Amniotic stem cell (primary cell): ENCODE data around the gene SLC35D2.
"Not testable (repeated sequence)": the region's sequence is repeated elsewhere in the genome, so short reads cannot be mapped to it uniquely, and the experiment has no call there.

ENCODE experiments used
- DNase-seq: peaks from one replicate; lab custom pipeline; 2025; lab: John Stamatoyannopoulos, UW

Gene SLC35D2

DNA sequence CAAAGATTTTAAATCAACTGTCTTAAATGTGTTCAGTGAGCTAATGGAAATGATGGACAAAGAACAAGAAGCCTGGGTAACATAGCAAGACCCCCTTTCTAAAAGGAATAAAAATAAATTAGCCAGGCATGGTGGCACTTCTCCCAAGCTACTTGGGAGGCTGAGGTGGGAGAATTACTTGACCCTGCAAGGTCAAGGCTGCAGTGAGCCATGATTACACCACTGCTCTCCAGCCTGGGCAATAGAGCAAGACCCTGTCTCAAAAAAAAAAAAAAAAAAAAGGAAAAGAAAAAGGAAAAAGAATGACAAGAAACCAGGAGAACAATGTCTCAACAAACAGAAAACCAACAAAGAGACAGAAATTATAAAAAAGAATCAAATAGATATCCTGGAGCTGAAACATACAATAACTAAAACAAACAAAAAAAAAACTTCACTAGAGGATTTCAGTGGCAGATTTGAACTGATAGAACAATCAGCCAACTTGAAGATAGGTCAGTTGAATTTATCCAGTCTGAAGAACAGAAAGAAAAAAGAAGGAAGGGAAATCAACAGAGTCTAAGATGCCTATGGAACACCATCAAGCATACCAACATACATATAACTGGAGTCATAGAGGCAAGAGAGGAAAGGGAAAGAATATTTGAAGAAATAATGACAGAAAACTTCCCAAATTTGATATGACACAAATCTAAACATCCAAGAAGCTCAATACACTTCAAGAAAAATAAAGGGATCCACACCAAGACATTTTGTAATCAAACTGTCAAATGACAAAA, 16.8 kb upstream of the SLC35D2 start:
- DNase-seq = no peak

DNA sequence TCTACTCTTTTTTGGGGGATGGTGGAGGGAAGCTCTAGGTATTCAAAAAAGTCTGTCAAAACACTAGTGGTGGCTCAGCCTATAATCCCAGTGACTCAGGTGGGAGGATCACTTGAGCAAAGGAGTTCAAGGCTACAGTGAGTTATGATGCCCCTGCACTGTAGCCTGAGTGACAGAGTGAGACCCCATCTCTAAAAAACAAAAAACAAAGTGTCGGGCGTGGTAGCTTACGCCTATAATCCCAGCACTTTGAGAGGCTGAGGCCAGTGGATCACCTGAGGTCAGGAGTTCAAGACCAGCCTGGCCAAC, 15.8 kb upstream of the SLC35D2 start:
- DNase-seq = no peak

DNA sequence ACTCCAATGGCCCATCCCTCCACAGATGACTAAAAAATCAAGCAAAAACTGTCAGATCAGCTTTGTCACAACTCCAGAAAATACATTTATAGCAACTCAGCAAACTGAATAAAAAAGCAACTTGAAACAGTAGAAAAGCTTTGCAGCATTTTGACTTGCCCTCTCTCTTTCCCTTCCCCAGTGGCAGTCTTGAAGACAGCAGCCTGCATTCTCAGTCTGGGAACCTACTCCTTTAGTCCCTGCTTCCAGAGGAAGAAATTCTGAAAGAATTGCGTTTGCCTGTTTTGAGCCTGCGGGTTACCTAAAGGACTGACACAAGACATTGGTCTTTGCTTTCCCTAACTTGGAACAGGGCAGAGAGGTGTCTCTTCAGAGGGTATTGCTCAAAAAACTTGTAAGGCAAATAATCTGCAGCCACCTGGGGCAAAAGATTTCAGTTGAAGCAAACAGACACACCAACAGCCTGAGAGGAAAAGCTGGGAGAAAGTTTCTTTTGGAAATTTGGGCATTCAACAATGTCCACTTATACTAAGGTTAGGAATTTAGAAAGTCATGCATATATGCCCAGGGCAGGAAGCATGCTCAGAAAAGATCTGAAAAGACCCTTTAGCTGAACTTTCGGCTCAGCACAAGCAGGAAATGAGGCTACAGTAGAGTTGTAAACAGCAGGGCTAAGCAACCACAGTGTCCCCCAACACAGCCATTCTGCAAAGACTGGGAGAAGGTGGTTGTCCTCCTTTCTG, 15.2 kb upstream of the SLC35D2 start:
- DNase-seq = no peak

DNA sequence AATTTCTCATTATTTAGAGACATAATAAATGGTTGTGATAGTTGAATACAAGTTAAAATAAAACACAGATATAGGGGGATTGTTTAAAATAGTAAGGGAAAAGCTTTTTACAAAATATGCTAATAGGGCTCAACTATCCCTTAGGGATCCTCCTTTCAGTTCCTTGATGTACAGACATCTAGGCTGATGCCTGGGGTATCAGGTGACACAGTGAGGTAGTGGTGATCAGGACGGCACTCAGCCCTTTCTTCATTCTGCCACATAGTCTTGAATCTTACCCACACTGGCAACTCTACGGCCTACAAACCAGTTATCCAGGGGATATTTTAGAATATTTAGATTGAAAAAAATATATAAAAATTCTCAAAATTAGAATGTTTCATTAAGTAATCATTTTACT, 12.5 kb upstream of the SLC35D2 start:
- DNase-seq = no peak

DNA sequence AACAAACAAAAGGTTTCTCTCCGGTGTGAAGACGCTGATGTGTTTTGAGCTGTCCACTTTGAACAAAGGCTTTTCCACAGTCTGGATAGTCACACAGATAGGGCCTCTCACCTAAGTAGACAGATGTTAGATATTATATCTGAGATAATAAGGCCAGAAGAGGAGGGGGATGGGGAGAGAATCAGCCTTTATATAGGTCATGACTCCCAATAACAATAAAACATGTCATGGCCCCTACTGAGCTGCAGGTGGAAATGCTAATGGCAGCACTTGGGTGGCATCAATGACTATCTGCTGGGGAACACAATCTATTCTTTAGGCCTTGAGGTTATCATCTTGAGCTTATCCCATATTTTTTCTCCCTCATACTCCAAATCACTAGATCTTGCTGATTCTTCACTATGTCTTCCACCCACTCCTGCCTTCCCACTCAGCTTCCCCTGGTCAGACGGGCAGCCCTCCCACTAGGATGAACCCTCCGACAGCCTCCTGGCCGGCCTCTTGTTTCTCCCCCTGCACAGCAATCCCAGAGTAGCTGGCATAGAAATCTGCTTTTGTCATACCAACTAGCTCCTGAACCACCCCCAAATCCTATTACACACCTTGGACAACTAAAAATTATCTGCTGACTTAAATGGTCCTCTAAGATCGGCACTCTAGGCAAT, 11.5 kb upstream of the SLC35D2 start:
- no peak for DNase-seq

DNA sequence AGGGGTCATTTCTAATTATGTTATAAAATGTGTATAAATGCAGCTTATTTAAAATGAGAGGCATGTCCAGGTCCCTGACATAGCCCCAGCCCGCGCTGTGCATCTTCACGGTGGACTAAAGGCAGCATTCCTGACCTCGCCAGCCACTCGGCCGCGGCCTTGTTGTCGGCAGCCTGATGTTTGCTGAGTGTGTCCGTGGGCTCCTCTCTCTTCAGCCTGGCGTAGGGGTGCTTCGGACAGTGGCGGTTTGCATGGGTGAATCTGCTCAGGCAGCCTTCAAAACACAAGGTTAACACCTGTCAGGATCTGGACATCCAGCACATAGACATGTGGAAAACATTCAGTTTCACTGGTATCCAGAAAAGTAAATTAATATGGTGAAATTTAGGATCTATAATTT, 8.8 kb upstream of the SLC35D2 start:
- DNase-seq = no peak

DNA sequence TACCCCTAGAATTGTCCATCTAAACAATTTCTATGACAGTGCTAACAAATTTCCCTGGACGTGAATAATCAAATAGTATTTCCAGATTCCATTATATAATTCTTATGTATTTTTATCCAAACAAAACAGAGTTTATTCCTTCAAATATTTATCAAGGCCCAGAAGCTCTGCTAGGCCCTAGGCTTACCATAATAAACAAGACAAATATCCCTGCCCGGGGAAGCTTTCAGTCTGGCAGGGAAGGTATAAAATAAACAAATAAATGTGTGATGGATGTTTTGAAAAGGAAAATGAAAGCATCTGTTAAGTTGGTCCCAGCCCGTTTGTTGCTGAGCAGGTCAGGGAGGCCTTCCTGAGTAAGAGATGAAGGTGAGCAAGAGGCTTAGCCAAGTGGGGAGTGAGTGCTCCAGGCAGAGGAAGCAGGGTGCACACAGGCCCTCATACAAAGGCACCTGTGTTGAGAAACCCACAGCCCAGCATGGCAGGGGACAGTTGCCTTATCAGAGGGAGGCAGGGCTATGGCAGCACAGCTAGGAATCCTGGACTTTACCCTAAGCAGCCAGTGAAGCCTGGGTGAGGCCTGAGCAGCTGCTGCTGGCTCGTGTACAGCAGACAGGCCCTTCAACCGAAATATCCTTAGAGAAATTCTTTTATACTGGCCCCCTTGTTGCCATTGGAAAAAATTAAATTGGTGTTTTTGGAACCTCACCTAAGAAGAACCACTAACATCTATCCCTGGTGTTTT, 7.7 kb upstream of the SLC35D2 start:
- DNase-seq = no peak

DNA sequence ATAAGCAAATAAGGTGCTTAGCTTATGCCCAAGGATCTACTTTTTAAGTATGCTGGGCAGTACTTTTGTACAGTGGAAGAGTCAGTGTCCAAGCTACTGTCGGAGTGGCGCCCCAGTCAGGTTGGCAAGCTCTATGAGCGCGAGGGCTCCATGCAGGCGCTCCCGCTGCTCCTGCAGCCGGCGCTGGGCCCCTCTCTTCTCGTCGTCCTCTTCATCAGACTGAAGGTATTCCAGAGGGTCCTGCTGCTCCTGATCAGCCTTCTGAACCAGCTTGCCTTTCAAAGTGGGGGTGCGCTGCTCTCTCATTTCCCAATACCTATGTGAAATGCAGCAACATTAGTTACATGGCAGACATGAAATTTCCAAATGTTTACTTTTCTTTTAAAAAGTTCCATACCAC, 4.6 kb upstream of the SLC35D2 start:
- no peak for DNase-seq

DNA sequence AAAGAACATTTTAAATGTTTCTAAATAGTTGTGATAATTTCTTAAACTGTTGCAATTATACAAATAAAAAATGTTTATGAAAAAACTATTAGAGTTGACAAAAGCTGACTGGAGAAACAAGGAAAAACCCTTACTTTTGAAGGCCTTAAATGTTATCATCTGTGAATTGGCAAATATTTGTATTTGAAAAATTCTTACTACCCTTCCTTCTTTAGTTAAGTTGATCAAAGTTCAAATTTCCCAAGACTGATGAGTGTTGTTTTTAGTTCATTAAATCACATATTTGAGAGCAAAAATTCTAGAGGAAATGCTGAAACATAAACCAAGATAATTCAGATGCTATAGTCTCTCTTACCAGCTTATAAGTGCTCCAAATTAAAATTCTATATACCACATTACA, 2.6 kb upstream of the SLC35D2 start:
- DNase-seq = no peak

DNA sequence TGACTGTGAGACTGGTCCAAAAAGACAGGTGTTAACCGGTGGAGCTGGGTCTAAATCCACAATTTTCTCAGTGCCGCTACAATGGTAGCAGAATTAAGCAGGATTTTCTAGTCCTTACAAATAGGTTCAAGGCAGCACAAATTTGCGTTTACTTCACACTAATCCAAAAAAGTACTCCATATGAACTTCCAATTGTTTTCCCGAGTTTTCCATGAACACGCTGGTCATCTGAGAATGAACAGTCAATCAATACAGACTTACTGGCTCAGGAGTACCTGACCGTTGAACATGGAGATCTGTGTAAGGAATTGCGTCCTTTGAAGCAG, 709 bp downstream of the SLC35D2 start:
- DNase-seq = no peak

DNA sequence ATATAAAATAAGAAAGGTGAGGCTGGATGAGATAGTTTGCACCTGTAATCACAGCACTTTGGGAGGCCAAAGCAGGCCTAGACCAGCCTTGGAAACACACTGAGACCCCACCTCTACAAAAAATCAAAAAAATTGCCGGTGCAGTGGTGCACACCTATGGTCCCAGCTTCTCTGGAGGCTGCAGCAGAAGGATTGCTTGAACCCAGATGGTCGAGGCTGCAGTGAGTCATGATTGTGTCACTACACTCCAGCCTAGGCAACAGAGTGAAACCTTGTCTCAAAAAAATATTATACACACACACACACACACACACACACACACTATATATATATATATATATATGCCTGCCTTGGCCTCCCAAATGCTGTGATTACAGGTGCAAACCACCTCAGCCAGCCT, 1.3 kb downstream of the SLC35D2 start:
- DNase-seq = no peak

DNA sequence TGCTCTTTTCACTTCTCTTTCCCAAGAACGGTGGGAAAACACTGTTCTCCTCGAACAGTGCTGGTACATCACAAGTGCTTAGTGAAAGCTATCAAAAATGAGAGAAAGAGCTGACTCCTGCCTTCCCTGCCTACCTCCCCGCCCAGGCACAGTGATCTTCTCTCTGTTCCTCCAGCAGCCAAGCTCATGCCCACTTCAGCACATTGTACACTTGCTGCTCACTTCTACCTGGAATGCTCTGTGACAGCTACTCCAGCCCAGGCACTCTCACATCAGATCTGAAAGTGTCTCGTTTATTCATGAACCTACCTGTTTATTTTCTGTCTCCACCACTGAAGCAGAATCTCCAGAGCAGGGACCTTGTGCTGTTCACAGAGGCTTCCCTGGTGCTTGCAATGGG, 1.8 kb downstream of the SLC35D2 start:
- no peak for DNase-seq

DNA sequence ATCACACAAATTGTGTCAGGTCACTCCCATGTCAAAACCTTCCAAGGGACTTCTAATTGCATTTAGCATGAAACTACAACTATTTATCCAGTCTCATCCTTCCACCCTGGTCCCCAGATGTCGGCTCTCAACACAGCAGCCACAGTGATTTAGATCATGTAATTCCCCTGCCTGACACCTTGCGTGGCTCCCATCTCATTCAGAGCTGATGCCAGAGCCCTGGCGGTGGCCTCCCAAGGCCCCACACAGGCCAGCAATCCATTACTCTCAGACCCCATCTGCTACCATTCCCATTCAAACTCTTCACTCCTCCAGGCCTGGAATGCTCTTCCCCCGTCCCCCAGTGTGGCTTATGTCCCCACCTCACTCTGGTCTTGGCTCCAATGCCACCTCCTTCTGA, 2.4 kb downstream of the SLC35D2 start:
- no peak for DNase-seq

DNA sequence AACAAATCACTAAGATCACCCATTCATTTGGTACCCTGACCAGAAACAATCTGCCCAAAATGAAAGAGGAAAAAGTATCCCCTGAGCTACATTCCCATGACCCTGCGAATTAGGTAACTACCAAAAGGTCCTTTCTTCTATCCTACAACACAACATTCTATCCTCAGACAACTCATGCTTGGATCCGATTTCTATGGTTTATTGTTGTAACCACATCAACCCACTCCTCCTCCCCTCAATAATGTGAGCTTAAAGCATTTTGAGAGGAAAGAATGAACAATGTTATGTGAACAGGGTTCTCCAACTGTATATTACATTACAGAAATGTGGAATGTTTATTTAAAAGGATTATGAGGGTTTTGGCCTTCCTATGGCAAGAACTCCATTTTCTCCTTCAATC, 4.0 kb downstream of the SLC35D2 start:
- no peak for DNase-seq

DNA sequence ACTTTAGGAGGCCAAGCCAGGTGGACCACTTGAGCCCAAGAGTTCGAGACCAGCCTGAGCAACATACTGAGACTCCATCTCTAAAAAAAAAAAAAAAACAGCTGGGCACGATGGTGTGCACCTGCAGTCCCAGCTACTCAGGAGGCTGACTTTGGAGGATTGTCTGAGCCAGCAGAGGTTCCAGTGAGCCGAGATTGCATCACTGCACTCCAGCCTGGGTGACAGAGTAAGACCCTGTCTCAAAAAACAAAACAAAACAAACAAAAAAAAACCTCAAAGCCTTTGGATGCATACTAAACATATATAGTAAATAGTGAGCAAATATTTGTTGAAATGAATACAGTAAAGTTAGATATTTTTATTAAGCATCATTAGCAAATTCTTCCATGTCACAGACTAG, 5.3 kb downstream of the SLC35D2 start:
- no peak for DNase-seq

DNA sequence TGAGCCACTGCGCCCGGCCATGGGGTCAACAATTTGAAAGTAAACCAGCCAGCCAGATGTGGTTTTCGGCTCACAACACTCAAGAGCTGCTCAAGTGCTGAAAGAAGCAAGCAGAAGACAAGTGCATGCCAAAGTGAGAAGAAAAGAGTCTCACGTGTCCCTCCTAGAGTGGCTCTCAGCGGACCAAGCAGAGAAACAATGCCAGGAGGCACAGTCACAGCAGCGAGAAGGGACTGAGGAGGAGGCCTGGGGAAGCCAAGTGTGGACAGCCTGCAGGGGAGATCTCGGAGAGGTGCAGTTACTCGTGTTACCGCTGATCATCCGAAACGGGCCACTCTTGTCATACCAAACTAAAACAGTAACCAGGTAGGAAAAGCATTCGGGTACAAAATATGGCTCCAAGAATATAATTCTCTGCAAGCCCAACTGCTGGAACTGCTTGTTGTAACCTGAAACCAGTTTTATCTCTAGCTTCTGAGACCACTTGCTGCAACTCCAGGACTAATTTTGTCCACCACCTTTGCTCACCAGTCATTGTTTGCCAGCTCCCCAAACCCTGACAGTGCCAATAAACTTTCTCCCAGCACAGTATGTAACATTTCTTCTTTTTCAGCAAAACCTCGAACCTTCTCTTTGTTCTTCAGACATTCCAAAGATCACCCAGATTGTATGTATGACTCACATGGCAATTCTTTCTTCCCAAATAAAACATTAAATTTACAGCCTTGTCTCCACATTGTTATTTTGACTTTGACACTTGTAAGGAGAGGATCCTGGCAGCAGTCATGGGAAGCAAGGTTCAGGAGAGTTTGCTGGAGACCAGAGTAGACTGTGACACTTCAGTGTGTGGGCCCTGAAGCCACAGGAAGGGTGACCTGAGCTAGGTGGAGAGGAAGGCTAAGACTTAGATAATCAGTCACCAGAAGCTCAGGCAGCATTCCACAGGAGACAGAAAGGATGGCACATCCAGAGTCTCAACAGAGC, 6.3 kb downstream of the SLC35D2 start:
- no peak for DNase-seq

DNA sequence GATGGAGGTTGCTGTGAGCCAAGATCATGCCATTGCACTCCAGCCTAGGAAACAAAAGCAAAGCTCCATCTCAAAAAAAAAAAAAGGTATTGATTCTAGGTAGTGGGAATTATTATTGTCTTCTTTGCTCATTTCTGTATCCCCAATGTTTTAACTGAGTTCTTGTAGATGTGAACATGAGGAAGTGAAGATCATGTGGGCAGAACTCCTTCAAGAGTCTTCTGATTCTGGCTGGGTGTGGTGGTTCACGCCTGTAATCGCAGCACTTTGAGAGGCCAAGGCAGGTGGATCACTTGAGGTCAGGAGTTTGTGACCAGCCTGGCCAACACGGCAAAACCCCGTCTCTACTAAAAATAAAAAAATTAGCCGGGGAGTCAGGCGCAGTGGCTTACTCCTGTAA, 8.0 kb downstream of the SLC35D2 start:
- not testable (repeated sequence) for DNase-seq

DNA sequence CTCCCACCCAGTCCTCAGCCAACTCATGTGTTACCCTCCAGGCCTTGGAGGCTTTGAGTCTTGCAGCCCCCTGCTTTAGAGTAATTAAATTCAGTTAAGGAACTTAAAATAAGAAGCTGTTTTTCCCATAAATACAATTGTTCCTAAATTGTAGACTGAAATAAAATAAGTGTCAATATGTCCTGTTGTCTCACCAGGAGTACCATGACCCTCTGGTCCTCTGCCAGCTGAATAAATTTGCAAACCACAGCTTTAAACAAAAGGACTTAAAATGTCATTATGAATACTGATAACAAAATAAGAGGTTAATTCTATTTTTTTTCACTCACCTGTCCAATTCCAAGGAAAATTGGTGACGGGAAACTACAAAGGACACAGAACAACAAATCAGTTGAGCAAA, 15.6 kb downstream of the SLC35D2 start:
- DNase-seq = no peak

DNA sequence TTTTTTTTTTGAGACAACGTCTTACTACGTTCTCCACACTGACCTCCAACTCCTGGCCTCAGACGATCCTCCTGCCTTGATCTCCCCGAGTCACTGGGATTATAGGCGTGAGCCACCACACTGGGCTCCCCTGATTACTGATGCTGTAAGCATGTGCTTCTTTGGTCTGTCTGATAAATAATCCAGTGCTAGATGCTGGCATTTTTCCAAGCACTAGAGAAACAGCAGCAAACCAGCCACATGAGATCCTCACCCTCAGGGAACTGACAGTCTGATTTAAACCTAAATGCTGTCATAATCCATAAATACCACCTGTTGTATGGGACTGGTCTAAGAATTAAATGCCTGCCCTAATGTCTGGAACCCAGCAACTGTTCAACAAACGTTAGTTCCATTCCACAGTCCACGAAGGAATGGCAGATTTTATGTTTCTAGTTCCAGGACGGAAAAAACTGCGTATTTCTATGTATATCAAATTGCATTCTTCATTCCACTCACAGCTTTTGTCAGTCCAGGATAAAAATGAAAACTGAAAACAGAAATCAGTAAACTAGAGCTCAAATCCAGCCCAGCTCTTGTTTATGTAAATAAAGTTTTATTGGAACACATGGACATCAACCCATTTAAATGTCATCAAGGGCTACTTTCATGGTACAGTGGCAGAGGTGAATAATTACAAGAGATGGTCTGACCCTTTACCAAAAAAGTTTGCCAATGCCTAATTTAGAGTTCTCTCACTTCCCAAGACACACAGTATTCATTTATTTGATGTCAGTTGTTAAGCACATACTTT, 20.1 kb downstream of the SLC35D2 start:
- DNase-seq = no peak

DNA sequence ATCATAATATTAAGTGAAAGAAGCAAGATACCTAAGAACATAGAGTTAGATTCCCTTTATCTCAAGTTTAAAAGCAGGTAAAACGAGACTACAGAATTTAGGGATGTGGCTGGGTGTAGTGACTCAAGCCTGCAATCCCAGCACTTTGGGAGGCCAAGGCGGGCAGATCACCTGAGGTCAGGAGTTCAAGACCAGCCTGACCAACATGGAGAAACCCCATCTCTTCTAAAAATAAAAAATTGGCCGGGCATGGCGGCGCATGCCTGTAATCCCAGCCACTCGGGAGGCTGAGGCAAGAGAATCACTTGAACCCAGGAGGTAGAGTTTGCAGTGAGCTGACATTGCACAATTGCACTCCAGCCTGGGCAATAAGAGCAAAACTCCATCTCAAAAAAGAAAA, 21.4 kb downstream of the SLC35D2 start:
- not testable (repeated sequence) for DNase-seq

DNA sequence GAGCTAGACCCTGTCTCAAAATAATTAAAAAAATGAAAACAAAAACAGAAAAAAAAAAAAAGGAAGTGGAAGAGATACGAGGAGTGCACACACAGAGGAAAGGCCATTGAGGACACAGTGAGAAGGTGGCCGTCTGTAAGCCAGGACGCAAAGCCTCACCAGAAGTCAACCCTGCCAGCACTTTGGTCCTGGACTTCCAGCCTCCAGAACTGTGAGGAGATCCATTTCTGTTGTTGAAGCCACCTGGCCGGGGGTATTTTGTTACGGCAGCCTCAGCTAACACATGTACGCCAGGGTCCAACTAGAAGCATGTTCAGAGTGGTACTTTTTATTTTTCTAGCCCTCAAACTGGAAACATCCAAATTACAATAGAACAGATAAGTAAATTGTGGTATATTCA, 21.8 kb downstream of the SLC35D2 start:
- DNase-seq = no peak
